Kidney epithelial cell (primary cell): ENCODE measurements around the gene NT5C. TPM values are rescaled to one million over a fixed set of nuclear protein-coding genes. Genes with fewer than 3 reads are reported as not detected.

Experiments used
- DNase-seq: peaks from one replicate; pipeline ENCODE4 v3.0.0-alpha.2; 2010; ENCODE audit warnings: low read depth
- H3K27me3 ChIP-seq: 2 replicates; pipeline ENCODE4 v1.6.0; 2011; ENCODE audit warnings: low read length; ENCODE audit not compliant: control insufficient read depth, insufficient read depth
- H3K36me3 ChIP-seq: 2 replicates; pipeline ENCODE4 v1.5.1; 2011; ENCODE audit warnings: low read length; ENCODE audit not compliant: control insufficient read depth, insufficient read depth
- H3K4me3 ChIP-seq: 2 replicates; pipeline ENCODE4 v1.5.1; 2011; ENCODE audit warnings: low read depth, mild to moderate bottlenecking, control low read depth, low read length
- total RNA-seq: library from RNA; depleted of rRNA; stranded (reverse); fragments of >200 nt; gene quantifications from 2 replicates; pipeline ENCODE4 v1.2.3, GENCODE V29; 2015
- TF ChIP-seq, protein P1 (sequence below): IDR thresholded peaks from 2 replicates; pipeline ENCODE4 v1.5.1; 2011; ENCODE audit warnings: mild to moderate bottlenecking, moderate library complexity, low read length, control low read depth, inconsistent platforms; ENCODE audit not compliant: insufficient read depth, poor library complexity, severe bottlenecking

The NT5C gene
- total RNA-seq, 1 donor from 2014 or later: 114 TPM

- H3K27me3 ChIP-seq: no peaks in the 10 kb centered on the region
- TF ChIP-seq, protein P1, sequence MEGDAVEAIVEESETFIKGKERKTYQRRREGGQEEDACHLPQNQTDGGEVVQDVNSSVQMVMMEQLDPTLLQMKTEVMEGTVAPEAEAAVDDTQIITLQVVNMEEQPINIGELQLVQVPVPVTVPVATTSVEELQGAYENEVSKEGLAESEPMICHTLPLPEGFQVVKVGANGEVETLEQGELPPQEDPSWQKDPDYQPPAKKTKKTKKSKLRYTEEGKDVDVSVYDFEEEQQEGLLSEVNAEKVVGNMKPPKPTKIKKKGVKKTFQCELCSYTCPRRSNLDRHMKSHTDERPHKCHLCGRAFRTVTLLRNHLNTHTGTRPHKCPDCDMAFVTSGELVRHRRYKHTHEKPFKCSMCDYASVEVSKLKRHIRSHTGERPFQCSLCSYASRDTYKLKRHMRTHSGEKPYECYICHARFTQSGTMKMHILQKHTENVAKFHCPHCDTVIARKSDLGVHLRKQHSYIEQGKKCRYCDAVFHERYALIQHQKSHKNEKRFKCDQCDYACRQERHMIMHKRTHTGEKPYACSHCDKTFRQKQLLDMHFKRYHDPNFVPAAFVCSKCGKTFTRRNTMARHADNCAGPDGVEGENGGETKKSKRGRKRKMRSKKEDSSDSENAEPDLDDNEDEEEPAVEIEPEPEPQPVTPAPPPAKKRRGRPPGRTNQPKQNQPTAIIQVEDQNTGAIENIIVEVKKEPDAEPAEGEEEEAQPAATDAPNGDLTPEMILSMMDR: no peak
- no peak overlapping the region for H3K4me3 ChIP-seq
- H3K36me3 ChIP-seq: no peaks in the 10 kb centered on the region
- DNase-seq: no peak
These were observed 31.5 kb downstream of the NT5C start for GRCh38 chr17:75099881-75100595.

- no peak for DNase-seq
- TF ChIP-seq, protein P1: no peak
- Histone ChIP-seq H3K27me3 (no peaks in the 10 kb centered on the region), H3K36me3 (peaks cover 1% of the 10 kb centered on the region), H3K4me3 (no peak overlapping the region)
These were observed 32.7 kb downstream of the NT5C start for GRCh38 chr17:75098861-75099260.

GRCh38 chr17:75097865-75098264 lies 33.7 kb downstream of the NT5C start:
- no peak for DNase-seq
- TF ChIP-seq, protein P1: no peak
- H3K36me3 ChIP-seq: peaks cover 1% of the 10 kb centered on the region
- H3K27me3 ChIP-seq: no peaks in the 10 kb centered on the region
- H3K4me3 ChIP-seq: no peak overlapping the region

GRCh38 chr17:75096082-75096625 lies 35.4 kb downstream of the NT5C start:
- Histone ChIP-seq H3K4me3 (no peak overlapping the region), H3K36me3 (peaks cover 1% of the 10 kb centered on the region), H3K27me3 (no peaks in the 10 kb centered on the region)
- TF ChIP-seq, protein P1: no peak
- DNase-seq: peak; percentile 90

DNA sequence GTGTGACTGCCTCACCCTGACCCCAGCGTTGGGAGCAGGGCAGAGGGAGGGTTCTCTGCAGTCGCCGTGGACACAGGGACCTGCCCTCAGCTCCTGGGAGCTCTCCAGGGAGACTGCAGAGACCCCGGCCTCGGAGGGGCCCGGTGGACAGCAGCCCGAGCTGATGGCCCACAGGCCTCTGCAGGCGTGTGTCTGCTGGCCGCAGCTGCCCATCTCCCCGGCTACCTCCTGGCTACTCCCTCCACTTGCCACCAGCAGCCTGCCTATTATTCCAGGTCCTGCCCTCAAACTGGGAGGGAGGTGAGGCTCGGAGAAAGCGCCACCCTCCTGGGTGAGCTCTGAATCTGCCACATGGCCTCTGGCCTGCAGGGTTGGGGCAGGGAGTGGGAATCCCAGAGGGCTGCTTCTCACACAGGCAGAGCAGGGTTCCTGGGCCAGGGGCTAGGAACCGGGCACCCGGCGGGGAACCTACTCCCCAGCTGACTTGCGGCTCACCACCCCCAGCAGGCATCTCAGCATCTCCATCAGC lies 36.6 kb downstream of the NT5C start:
- DNase-seq: no peak
- TF ChIP-seq, protein P1: no peak

GRCh38 chr17:75093548-75094158 lies 37.9 kb downstream of the NT5C start:
- H3K27me3 ChIP-seq: no peaks in the 10 kb centered on the region
- TF ChIP-seq, protein P1: no peak
- peaks cover 1% of the 10 kb centered on the region for H3K36me3 ChIP-seq
- no peak for DNase-seq
- H3K4me3 ChIP-seq: no peak overlapping the region

More for the DNA sequence above, 36.6 kb downstream of the NT5C start:
- Histone ChIP-seq H3K27me3 (no peaks in the 10 kb centered on the region), H3K4me3 (no peak overlapping the region), H3K36me3 (peaks cover 1% of the 10 kb centered on the region)
